ENCODE data around the gene LITAF.

LITAF gene

GRCh38 chr16:11550791-11551498, 35.8 kb downstream of the LITAF start:
- DNase-seq (ENCODE audit: low spot score) = no peak

GRCh38 chr16:11547118-11547916, 39.4 kb downstream of the LITAF start:
- no peak for DNase-seq (ENCODE audit: low spot score)

- DNase-seq (ENCODE audit: low spot score) = no peak
Observed at GRCh38 chr16:11546608-11547061, 40.1 kb downstream of the LITAF start.

- no peak for DNase-seq (ENCODE audit: low spot score)
Observed at GRCh38 chr16:11543661-11544393, 42.9 kb downstream of the LITAF start.

- no peak for DNase-seq (ENCODE audit: low spot score)
Observed at GRCh38 chr16:11542069-11542744, 44.5 kb downstream of the LITAF start.

GRCh38 chr16:11539641-11540050, 47.1 kb downstream of the LITAF start:
- no peak for DNase-seq (ENCODE audit: low spot score)

GRCh38 chr16:11538880-11539279, 47.8 kb downstream of the LITAF start:
- DNase-seq (ENCODE audit: low spot score) = no peak

GRCh38 chr16:11536104-11536866, 50.4 kb downstream of the LITAF start:
- DNase-seq (ENCODE audit: low spot score) = no peak

GRCh38 chr16:11535494-11535893, 51.2 kb downstream of the LITAF start:
- DNase-seq (ENCODE audit: low spot score) = no peak

GRCh38 chr16:11534262-11534661, 52.5 kb downstream of the LITAF start:
- no peak for DNase-seq (ENCODE audit: low spot score)

- DNase-seq (ENCODE audit: low spot score) = no peak
Observed at GRCh38 chr16:11533588-11533987, 53.1 kb downstream of the LITAF start.

- DNase-seq (ENCODE audit: low spot score) = no peak
Observed at GRCh38 chr16:11530171-11530940, 56.4 kb downstream of the LITAF start.

- no peak for DNase-seq (ENCODE audit: low spot score)
Observed at GRCh38 chr16:11529285-11529684, 57.4 kb downstream of the LITAF start.

GRCh38 chr16:11528053-11528452, 58.7 kb downstream of the LITAF start:
- DNase-seq (ENCODE audit: low spot score) = no peak

GRCh38 chr16:11526655-11527350, 59.9 kb downstream of the LITAF start:
- no peak for DNase-seq (ENCODE audit: low spot score)

GRCh38 chr16:11524098-11524760, 62.5 kb downstream of the LITAF start:
- DNase-seq (ENCODE audit: low spot score) = no peak

- DNase-seq (ENCODE audit: low spot score) = no peak
Observed at GRCh38 chr16:11521055-11521454, 65.7 kb downstream of the LITAF start.

GRCh38 chr16:11520442-11520841, 66.3 kb downstream of the LITAF start:
- no peak for DNase-seq (ENCODE audit: low spot score)

GRCh38 chr16:11517961-11518360, 68.8 kb downstream of the LITAF start:
- no peak for DNase-seq (ENCODE audit: low spot score)
